Caco-2 (cell line): ENCODE data around the gene TLK1. TPM values are rescaled to one million over a fixed set of nuclear protein-coding genes. Genes with fewer than 3 reads are reported as not detected.

Experiments
- BruUV-seq: library from RNA; stranded (reverse); fragments of 400-500 nt; replicated peaks from 2 replicates; lab custom pipeline; 2021; lab: Mats Ljungman, UMichigan
- CTCF ChIA-PET: fragments of 300-600 bp; sonication (Branson Sonifier 250); formaldehyde crosslinking; loops from one replicate; lab custom pipeline; 2022; ENCODE audit warnings: antibody characterized with exemption; lab: Charles Lee
- POLR2A ChIA-PET: fragments of 300-600 bp; sonication (Branson Sonifier 250); formaldehyde crosslinking; loops from one replicate; lab custom pipeline; 2022; ENCODE audit warnings: antibody characterized with exemption; lab: Charles Lee
- DNase-seq, 2 experiments: peaks; one replicate each; pipeline versions ENCODE4 v3.0.0 to v3.0.0-alpha.2; 2020 to 2022
- H3K27me3 ChIP-seq: replicated peaks from 2 replicates; pipeline ENCODE4 v1.6.0; 2011; ENCODE audit warnings: low read length; ENCODE audit not compliant: control insufficient read depth, insufficient read depth
- H3K36me3 ChIP-seq: 2 replicates; pipeline ENCODE4 v1.5.1; 2011; ENCODE audit warnings: low read length; ENCODE audit not compliant: control insufficient read depth, insufficient read depth
- H3K4me1 ChIP-seq: fragments of 250-450 bp; sonication (Bioruptor Pico); 2 replicates; pipeline ENCODE4 v1.5.1; 2020; ENCODE audit warnings: mild to moderate bottlenecking
- H3K4me3 ChIP-seq: 2 replicates; pipeline ENCODE4 v1.5.1; 2011; ENCODE audit warnings: low read depth, mild to moderate bottlenecking, control low read depth, low read length
- H3K9me3 ChIP-seq: fragments of 250-450 bp; sonication (Bioruptor Pico); 2 replicates; pipeline ENCODE4 v1.5.1; 2020; ENCODE audit warnings: mild to moderate bottlenecking, moderate library complexity
- H3K27ac Mint-ChIP-seq: one replicate; pipeline ENCODE4 v1.8.0; 2022; ENCODE audit warnings: mixed read lengths; ENCODE audit not compliant: unreplicated experiment
- H3K27me3 Mint-ChIP-seq: one replicate; pipeline ENCODE4 v1.8.0; 2022; ENCODE audit warnings: mixed read lengths; ENCODE audit not compliant: insufficient read depth, unreplicated experiment
- H3K36me3 Mint-ChIP-seq: one replicate; pipeline ENCODE4 v1.8.0; 2022; ENCODE audit warnings: mild to moderate bottlenecking, mixed read lengths; ENCODE audit not compliant: insufficient read depth, unreplicated experiment
- H3K4me1 Mint-ChIP-seq: one replicate; pipeline ENCODE4 v1.8.0; 2022; ENCODE audit warnings: low read depth, mixed read lengths; ENCODE audit not compliant: unreplicated experiment
- H3K4me3 Mint-ChIP-seq: one replicate; pipeline ENCODE4 v1.8.0; 2022; ENCODE audit warnings: mild to moderate bottlenecking, moderate library complexity, mixed read lengths; ENCODE audit not compliant: unreplicated experiment
- H3K9me3 Mint-ChIP-seq: one replicate; pipeline ENCODE4 v1.8.0; 2022; ENCODE audit warnings: mixed read lengths; ENCODE audit not compliant: unreplicated experiment
- intact Hi-C: fragments of 100-400 bp; cut with micrococcal nuclease; formaldehyde crosslinking; loops from one replicate; pipeline ENCODE4 v1.10.0; 2022; ENCODE audit not compliant: unreplicated experiment
- total RNA-seq: library from RNA; stranded (reverse); gene quantifications from 2 replicates; pipeline ENCODE4 v1.2.3, GENCODE V29; 2022
- TF ChIP-seq, protein P1 (sequence below), 2 experiments: fragments of 200-600 bp in 1 of 2; IDR thresholded peaks; 1 replicate in 1 of 2; 2 replicates in 1 of 2; pipeline versions ENCODE4 v1.5.1 to v1.8.0; 2011 to 2022; ENCODE audit warnings: antibody characterized with exemption in 1 of 2, control low read depth in 1 of 2, inconsistent platforms in 1 of 2, low read depth in 1 of 2, low read length in 1 of 2, mild to moderate bottlenecking in 1 of 2, moderate library complexity in 1 of 2; ENCODE audit not compliant: insufficient read depth in 1 of 2, severe bottlenecking in 1 of 2, unreplicated experiment in 1 of 2

Gene TLK1
- total RNA-seq, 1 experiment from 2014 or later = 85.1 TPM

DNA sequence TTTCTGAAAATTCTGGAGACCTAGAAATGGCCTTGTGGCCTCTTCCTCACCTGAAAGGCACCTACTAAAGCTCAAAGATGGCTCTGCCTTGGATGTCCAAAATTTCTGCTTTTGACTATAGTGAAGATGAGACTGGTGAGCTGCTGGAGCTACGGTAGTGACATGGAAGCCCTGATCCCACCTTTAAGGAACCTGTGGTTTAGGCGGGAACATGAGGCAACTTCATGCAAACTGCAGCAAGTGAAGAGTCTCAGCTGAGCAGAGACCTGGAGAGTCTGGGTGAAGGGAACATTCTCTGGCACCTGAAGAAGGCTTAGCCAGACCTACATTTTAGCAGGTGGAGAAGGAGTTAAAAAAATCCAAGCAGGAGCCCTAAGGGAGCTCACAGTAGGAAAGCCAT lies 191.7 kb downstream of the TLK1 start:
- no peak for DNase-seq
- Mint-ChIP-seq H3K36me3 (peaks cover 81% of the 10 kb centered on the region), H3K4me1 (peaks cover 8% of the 10 kb centered on the region), H3K4me3 (no peak overlapping the region), H3K9me3 (no peaks in the 10 kb centered on the region), H3K27ac (no peak overlapping the region), H3K27me3 (no peaks in the 10 kb centered on the region)
- POLR2A ChIA-PET = no interaction called here
- no TSS peak for BruUV-seq
- peaks cover 10% of the 10 kb centered on the region for H3K4me1 ChIP-seq
- no peaks in the 10 kb centered on the region for H3K36me3 ChIP-seq
- H3K4me3 ChIP-seq = no peak overlapping the region
- intact Hi-C loops = no loop called here
- CTCF ChIA-PET = no interaction called here
- H3K27me3 ChIP-seq = no peaks in the 10 kb centered on the region
- TF ChIP-seq, protein P1, sequence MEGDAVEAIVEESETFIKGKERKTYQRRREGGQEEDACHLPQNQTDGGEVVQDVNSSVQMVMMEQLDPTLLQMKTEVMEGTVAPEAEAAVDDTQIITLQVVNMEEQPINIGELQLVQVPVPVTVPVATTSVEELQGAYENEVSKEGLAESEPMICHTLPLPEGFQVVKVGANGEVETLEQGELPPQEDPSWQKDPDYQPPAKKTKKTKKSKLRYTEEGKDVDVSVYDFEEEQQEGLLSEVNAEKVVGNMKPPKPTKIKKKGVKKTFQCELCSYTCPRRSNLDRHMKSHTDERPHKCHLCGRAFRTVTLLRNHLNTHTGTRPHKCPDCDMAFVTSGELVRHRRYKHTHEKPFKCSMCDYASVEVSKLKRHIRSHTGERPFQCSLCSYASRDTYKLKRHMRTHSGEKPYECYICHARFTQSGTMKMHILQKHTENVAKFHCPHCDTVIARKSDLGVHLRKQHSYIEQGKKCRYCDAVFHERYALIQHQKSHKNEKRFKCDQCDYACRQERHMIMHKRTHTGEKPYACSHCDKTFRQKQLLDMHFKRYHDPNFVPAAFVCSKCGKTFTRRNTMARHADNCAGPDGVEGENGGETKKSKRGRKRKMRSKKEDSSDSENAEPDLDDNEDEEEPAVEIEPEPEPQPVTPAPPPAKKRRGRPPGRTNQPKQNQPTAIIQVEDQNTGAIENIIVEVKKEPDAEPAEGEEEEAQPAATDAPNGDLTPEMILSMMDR (IDR thresholded peaks at IDR 0.05; ENCODE audit: insufficient read depth in 1 of 2, low read depth in 1 of 2, low read length in 1 of 2, severe bottlenecking in 1 of 2, unreplicated experiment in 1 of 2) = no peak
- no peaks in the 10 kb centered on the region for H3K9me3 ChIP-seq

DNA sequence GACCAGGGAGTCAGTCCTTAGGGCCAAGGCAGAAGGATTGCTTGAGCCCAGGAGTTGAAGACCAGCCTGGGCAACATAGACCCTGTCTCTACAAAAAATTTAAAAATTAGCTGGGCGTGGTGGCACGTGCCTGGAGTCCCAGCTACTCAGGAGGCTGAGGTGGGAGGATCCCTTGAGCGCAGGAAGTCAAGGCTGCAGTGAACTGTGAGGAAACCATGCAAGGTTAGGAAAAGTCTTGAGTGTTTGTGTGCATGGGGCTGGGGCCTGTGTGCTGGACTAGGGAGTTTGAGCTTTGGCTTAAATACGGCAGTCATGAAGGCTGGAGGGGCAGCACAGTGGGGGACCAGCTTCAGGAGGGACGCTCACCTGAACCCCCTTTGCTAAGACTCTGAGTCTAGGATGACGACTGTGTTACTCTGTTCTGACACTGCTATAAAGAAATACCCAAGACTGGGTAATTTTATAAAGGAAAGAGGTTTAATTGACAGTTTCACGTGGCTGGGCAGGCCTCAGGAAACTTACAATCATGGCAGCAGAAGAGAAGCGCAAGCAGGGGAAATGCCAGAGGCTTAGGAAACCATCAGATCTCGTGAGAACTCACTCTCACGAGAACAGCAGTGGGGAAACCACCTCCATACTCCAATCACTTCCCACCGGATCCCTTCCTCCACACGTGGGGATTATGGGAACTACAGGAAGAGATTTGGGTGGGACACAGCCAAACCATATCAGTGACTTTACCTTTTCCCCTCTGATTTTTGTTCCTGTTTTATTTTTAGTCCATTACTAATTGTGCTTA lies 192.3 kb downstream of the TLK1 start:
- H3K4me3 Mint-ChIP-seq = no peak overlapping the region
- DNase-seq = no peak
- CTCF ChIA-PET = no interaction called here
- no peaks in the 10 kb centered on the region for H3K27me3 Mint-ChIP-seq
- Histone ChIP-seq H3K9me3 (no peaks in the 10 kb centered on the region), H3K4me1 (peaks cover 8% of the 10 kb centered on the region; the same call in 1 of the 2 replicates), H3K4me3 (no peak overlapping the region), H3K36me3 (peaks cover 1% of the 10 kb centered on the region; the same call in 1 of the 2 replicates), H3K27me3 (no peaks in the 10 kb centered on the region)
- POLR2A ChIA-PET = no interaction called here
- no TSS peak for BruUV-seq
- intact Hi-C loops = no loop called here
- H3K4me1 Mint-ChIP-seq = peaks cover 7% of the 10 kb centered on the region
- H3K27ac Mint-ChIP-seq = no peak overlapping the region
- no peaks in the 10 kb centered on the region for H3K9me3 Mint-ChIP-seq
- H3K36me3 Mint-ChIP-seq = peaks cover 86% of the 10 kb centered on the region
- TF ChIP-seq, protein P1 (IDR thresholded peaks at IDR 0.05; ENCODE audit: insufficient read depth in 1 of 2, low read depth in 1 of 2, low read length in 1 of 2, severe bottlenecking in 1 of 2, unreplicated experiment in 1 of 2) = no peak

DNA sequence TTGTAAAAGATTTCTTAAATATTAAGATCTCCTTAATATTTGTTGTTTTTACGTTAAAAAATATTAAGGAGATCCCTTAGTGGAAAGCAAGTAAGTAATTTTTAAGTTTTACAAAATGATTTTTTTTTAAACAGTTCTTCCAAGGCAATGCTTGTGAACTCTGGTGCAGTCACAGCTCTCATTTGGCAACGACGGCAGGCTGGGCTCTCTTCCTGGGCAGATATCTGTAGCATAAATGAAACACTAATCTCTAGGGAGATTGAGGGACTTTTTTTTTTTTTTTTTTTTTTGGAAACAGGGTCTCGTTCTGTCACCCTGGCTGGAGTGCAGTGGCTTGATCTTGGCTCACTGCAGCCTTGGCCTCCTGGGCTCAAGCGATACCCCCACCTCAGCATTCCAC lies 193.1 kb downstream of the TLK1 start:
- Mint-ChIP-seq H3K36me3 (peaks cover 89% of the 10 kb centered on the region), H3K27me3 (no peaks in the 10 kb centered on the region), H3K4me1 (peaks cover 7% of the 10 kb centered on the region), H3K4me3 (no peak overlapping the region), H3K27ac (no peak overlapping the region), H3K9me3 (no peaks in the 10 kb centered on the region)
- H3K4me1 ChIP-seq = 0 out of 2 replicates have a peak, but pooled peaks cover 2% of the 10 kb centered on the region
- intact Hi-C loops = no loop called here
- DNase-seq = no peak
- BruUV-seq = no TSS peak
- no peak overlapping the region for H3K4me3 ChIP-seq
- ChIA-PET CTCF (interaction anchor here (1.1 to 1.4 kb wide), 2 partner anchors 38 to 449 kb away, joined by 3 to 7 read pairs; partner anchors contain the start of gene GORASP2), POLR2A (no interaction called here)
- H3K27me3 ChIP-seq = no peaks in the 10 kb centered on the region
- TF ChIP-seq, protein P1 (IDR thresholded peaks at IDR 0.05; ENCODE audit: insufficient read depth in 1 of 2, low read depth in 1 of 2, low read length in 1 of 2, severe bottlenecking in 1 of 2, unreplicated experiment in 1 of 2) = no peak
- H3K36me3 ChIP-seq = peaks cover 1% of the 10 kb centered on the region; the same call in 1 of the 2 replicates
- H3K9me3 ChIP-seq = no peaks in the 10 kb centered on the region
